CD14-positive monocyte (primary cell): ENCODE measurements around the gene PTPRN2. TPM values are rescaled to one million over a fixed set of nuclear protein-coding genes. Genes with fewer than 3 reads are reported as not detected.

ENCODE experiments used
- DNase-seq, 3 donors: peaks; one replicate each; pipeline ENCODE4 v3.0.0-alpha.2; 2011 to 2022
- H2AFZ ChIP-seq: 2 replicates; pipeline ENCODE4 v1.6.0; 2012; ENCODE audit warnings: mild to moderate bottlenecking, low read depth, low read length, inconsistent platforms; ENCODE audit not compliant: insufficient read depth, poor library complexity, severe bottlenecking
- H3K27ac ChIP-seq, 2 donors: 1 replicate in 1 of 2; 2 replicates in 1 of 2; pipeline ENCODE4 v1.5.1; 2012 to 2013; ENCODE audit warnings: low read length in 2 of 2, control low read depth in 1 of 2, inconsistent platforms in 1 of 2, low read depth in 1 of 2, mild to moderate bottlenecking in 1 of 2
- H3K27me3 ChIP-seq, 2 donors: one replicate each; pipeline versions ENCODE4 v1.6.0 to v1.6.1; 2011 to 2013; ENCODE audit warnings: low read length in 2 of 2; ENCODE audit not compliant: control insufficient read depth in 2 of 2, insufficient read depth in 2 of 2
- H3K36me3 ChIP-seq, 2 donors: replicated peaks in 1 of 2; 1 replicate in 1 of 2; 2 replicates in 1 of 2; pipeline versions ENCODE4 v1.5.1 to v1.6.1; 2012 to 2013; ENCODE audit warnings: low read length in 2 of 2, control low read depth in 1 of 2, inconsistent platforms in 1 of 2, mild to moderate bottlenecking in 1 of 2; ENCODE audit not compliant: insufficient read depth in 2 of 2, control insufficient read depth in 1 of 2
- H3K4me1 ChIP-seq, 2 donors: 1 replicate in 1 of 2; 2 replicates in 1 of 2; pipeline versions ENCODE4 v1.5.1 to v1.6.1; 2012 to 2013; ENCODE audit warnings: low read length in 2 of 2, control low read depth in 1 of 2, inconsistent platforms in 1 of 2, mild to moderate bottlenecking in 1 of 2, moderate library complexity in 1 of 2; ENCODE audit not compliant: insufficient read depth in 2 of 2, control insufficient read depth in 1 of 2
- H3K4me2 ChIP-seq: replicated peaks from 2 replicates; pipeline ENCODE3; 2012; ENCODE audit warnings: low read length, moderate library complexity, mild to moderate bottlenecking; ENCODE audit not compliant: poor library complexity, severe bottlenecking; ENCODE audit errors: extremely low read depth
- H3K4me3 ChIP-seq, 3 experiments: fragments of 200-600 bp in 1 of 3; sonication (generic) in 1 of 3; replicated peaks in 1 of 3; 1 replicate in 2 of 3; 2 replicates in 1 of 3; pipeline ENCODE4 v1.5.1; 2011 to 2013; ENCODE audit warnings: low read length in 3 of 3, mild to moderate bottlenecking in 3 of 3, control low read depth in 2 of 3, low read depth in 2 of 3, inconsistent platforms in 1 of 3, moderate library complexity in 1 of 3
- H3K79me2 ChIP-seq: 2 replicates; pipeline ENCODE4 v1.6.0; 2012; ENCODE audit warnings: mild to moderate bottlenecking, control low read depth, inconsistent platforms, low read length, moderate library complexity; ENCODE audit not compliant: insufficient read depth
- H3K9ac ChIP-seq: 2 replicates; pipeline ENCODE4 v1.6.0; 2017; ENCODE audit warnings: low read length, mild to moderate bottlenecking; ENCODE audit not compliant: insufficient read depth, poor library complexity, severe bottlenecking
- H3K9me3 ChIP-seq, 2 donors: replicated peaks in 1 of 2; 1 replicate in 1 of 2; 2 replicates in 1 of 2; pipeline versions ENCODE4 v1.5.1 to v1.6.1; 2012 to 2013; ENCODE audit warnings: low read length in 2 of 2, control low read depth in 1 of 2; ENCODE audit not compliant: control insufficient read depth in 1 of 2, insufficient read depth in 1 of 2
- H4K20me1 ChIP-seq: 2 replicates; pipeline ENCODE4 v1.6.0; 2012; ENCODE audit warnings: mild to moderate bottlenecking, low read length, control low read depth, moderate library complexity; ENCODE audit not compliant: insufficient read depth
- H3K27ac Mint-ChIP-seq, 7 donors: one replicate each; pipeline ENCODE4 v1.8.0; 2020; ENCODE audit warnings: mild to moderate bottlenecking in 7 of 7, mixed read lengths in 7 of 7, moderate library complexity in 6 of 7, inconsistent platforms in 2 of 7
- H3K27me3 Mint-ChIP-seq, 3 donors: one replicate each; pipeline ENCODE4 v1.8.0; 2021 to 2022; ENCODE audit warnings: low read depth in 3 of 3, mild to moderate bottlenecking in 3 of 3, mixed read lengths in 3 of 3, moderate library complexity in 3 of 3, inconsistent platforms in 1 of 3
- H3K36me3 Mint-ChIP-seq, 2 donors: one replicate each; pipeline ENCODE4 v1.8.0; 2020; ENCODE audit warnings: mixed read lengths in 2 of 2, inconsistent platforms in 1 of 2, mild to moderate bottlenecking in 1 of 2
- H3K4me1 Mint-ChIP-seq: one replicate; pipeline ENCODE4 v1.8.0; 2020; ENCODE audit warnings: mild to moderate bottlenecking, mixed read lengths
- H3K4me3 Mint-ChIP-seq, 2 donors: one replicate each; pipeline ENCODE4 v1.8.0; 2020; ENCODE audit warnings: mild to moderate bottlenecking in 2 of 2, mixed read lengths in 2 of 2, moderate library complexity in 1 of 2
- H3K9me3 Mint-ChIP-seq, 7 donors: one replicate each; pipeline ENCODE4 v1.8.0; 2020 to 2022; ENCODE audit warnings: mixed read lengths in 7 of 7, mild to moderate bottlenecking in 6 of 7, moderate library complexity in 6 of 7, inconsistent platforms in 2 of 7
- CTCF ChIP-seq: fragments of 200-600 bp; IDR thresholded peaks from one replicate; pipeline ENCODE4 v1.8.0; 2022; ENCODE audit warnings: antibody characterized with exemption, mild to moderate bottlenecking
- WGBS: methylation state at CpG from one replicate; pipeline ENCODE4 v1.1.5; 2013; ENCODE audit warnings: missing lambda C conversion rate; ENCODE audit not compliant: insufficient coverage; 5-methylcytosine and 5-hydroxymethylcytosine counted together
- intact Hi-C, 2 donors: fragments of 100-400 bp; cut with micrococcal nuclease; formaldehyde crosslinking; loops; one replicate each; pipeline versions ENCODE4 v1.15.0 to v1.15.1; 2023
- polyA plus RNA-seq, 3 donors: library from polyadenylated mRNA; depleted of rRNA in 1 of 3; unstranded in 2 of 3; stranded (reverse) in 1 of 3; fragments of 300-500 nt in 2 of 3; fragments of >200 nt in 1 of 3; fragmentation: Illumina TruSeq in 2 of 3; gene quantifications; 1 replicate in 2 of 3; 2 replicates in 1 of 3; pipeline ENCODE4 v1.2.3, GENCODE V29; 2012 to 2021

Gene PTPRN2
- polyA plus RNA-seq, 3 donors = 0.25 to 1.4 (median 0.97) TPM

GRCh38 chr7:157686285-157686894 lies 901.2 kb downstream of the PTPRN2 start:
- H3K36me3 Mint-ChIP-seq = peaks cover 0 to 1% of the 10 kb centered on the region in 2 donors
- Histone ChIP-seq H3K4me2 (no peak overlapping the region), H3K9ac (no peak overlapping the region), H3K4me1 (no peaks in the 10 kb centered on the region), H4K20me1 (no peaks in the 10 kb centered on the region), H3K4me3 (no peak overlapping the region), H3K79me2 (no peaks in the 10 kb centered on the region), H3K27ac (no peak overlapping the region), H3K36me3 (no peaks in the 10 kb centered on the region), H3K9me3 (peaks cover 0 to 22% of the 10 kb centered on the region in 2 donors), H2AFZ (no peak overlapping the region), H3K27me3 (peaks cover 63 to 83% of the 10 kb centered on the region in 2 donors)
- no peak for DNase-seq
- WGBS = 6% methylated on average over 5 of the region's 13 CpGs
- H3K4me3 Mint-ChIP-seq = peak overlapping the region in 1 of 2 donors; percentile 76
- intact Hi-C loops = no loop called here
- H3K4me1 Mint-ChIP-seq = no peaks in the 10 kb centered on the region
- no peak for TF ChIP-seq CTCF
- no peak overlapping the region for H3K27ac Mint-ChIP-seq
- H3K27me3 Mint-ChIP-seq = peaks cover 72 to 96% (median 82%) of the 10 kb centered on the region in 3 donors
- peaks cover 0 to 11% (median 3%) of the 10 kb centered on the region in 7 donors for H3K9me3 Mint-ChIP-seq

- Histone ChIP-seq H3K4me2 (no peak overlapping the region), H4K20me1 (no peaks in the 10 kb centered on the region), H3K9ac (no peak overlapping the region), H3K27ac (no peak overlapping the region), H2AFZ (no peak overlapping the region), H3K4me3 (no peak overlapping the region), H3K9me3 (peaks cover 0 to 22% of the 10 kb centered on the region in 2 donors), H3K4me1 (no peaks in the 10 kb centered on the region), H3K79me2 (no peaks in the 10 kb centered on the region), H3K27me3 (peaks cover 69 to 85% of the 10 kb centered on the region in 2 donors), H3K36me3 (no peaks in the 10 kb centered on the region)
- WGBS = 3% methylated on average over 68 of the region's 77 CpGs
- H3K4me3 Mint-ChIP-seq = peak overlapping the region in 1 of 2 donors; percentile 53
- intact Hi-C loops = no loop called here
- H3K9me3 Mint-ChIP-seq = peaks cover 0 to 10% (median 3%) of the 10 kb centered on the region in 7 donors
- H3K27ac Mint-ChIP-seq = no peak overlapping the region
- H3K27me3 Mint-ChIP-seq = peaks cover 75 to 98% (median 85%) of the 10 kb centered on the region in 3 donors
- no peak for TF ChIP-seq CTCF
- no peaks in the 10 kb centered on the region for H3K4me1 Mint-ChIP-seq
- peaks cover 0 to 1% of the 10 kb centered on the region in 2 donors for H3K36me3 Mint-ChIP-seq
- DNase-seq = no peak
Measured at GRCh38 chr7:157685430-157686284, 902.0 kb downstream of the PTPRN2 start.
